ENCODE results near the gene IGBP1.

IGBP1 gene

DNA sequence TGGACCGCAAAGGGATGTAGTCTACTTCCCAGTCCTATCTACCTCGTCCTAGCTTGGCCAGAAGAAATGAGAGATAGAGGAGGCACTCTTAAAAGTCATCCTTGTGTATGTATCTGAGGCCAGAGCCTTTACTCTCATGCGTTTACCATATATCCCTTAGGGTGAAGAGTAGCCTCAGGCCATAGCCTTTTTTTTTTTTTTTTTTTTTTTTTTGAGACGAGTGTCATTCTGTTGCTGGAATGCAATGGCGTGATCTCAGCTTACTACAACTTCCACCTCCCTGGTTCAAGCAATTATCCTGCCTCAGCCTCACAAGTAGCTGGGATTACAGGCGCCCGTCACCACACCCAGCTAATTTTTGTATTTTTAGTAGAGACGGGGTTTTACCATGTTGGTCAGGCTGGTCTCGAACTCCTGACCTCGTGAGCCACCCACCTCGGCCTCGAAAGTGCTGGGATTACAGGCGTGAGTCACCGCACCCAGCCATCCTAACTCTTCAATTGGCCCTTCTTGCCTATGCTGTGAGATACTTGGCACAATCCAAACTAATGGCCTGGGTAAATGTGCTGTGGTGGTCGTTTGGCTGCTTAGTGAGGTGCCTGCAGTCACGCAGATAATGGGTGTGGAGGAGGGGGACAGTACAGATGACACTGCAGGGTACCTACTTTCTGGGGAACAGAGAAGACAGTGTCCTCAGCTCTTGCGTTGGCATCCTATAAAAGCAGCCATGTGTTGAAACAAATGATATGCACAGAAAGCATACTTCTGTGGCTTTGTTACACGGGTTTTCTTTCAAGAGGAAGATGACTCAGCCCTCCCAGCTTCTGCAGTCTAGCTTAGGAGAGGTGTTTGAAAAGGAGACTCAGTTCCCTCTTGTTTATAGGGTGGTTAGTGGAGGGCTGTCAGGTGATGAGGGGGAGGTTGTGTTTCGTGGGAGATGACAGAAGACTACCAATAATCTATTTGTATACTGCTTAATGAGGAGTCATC is 33.6 kb downstream of the IGBP1 start:
- peak; percentile 12 for DNase-seq (ENCODE audit: extremely low read depth, low read depth)
- no peak for TF ChIP-seq CTCF (IDR thresholded peaks at IDR 0.05; ENCODE audit: low read depth, low read length, missing control alignments)
- H3K4me3 ChIP-seq (replicated peaks; ENCODE audit: low read depth, low read length) = no peak overlapping the region

GRCh38 chrX:70168238-70169188 is 35.3 kb downstream of the IGBP1 start:
- no peak for TF ChIP-seq CTCF (IDR thresholded peaks at IDR 0.05; ENCODE audit: low read depth, low read length, missing control alignments)
- peak overlapping the region; percentile 7; the same call in 1 of the 2 replicates for H3K4me3 ChIP-seq (replicated peaks; ENCODE audit: low read depth, low read length)
- peak; percentile 14 for DNase-seq (ENCODE audit: extremely low read depth, low read depth)

DNA sequence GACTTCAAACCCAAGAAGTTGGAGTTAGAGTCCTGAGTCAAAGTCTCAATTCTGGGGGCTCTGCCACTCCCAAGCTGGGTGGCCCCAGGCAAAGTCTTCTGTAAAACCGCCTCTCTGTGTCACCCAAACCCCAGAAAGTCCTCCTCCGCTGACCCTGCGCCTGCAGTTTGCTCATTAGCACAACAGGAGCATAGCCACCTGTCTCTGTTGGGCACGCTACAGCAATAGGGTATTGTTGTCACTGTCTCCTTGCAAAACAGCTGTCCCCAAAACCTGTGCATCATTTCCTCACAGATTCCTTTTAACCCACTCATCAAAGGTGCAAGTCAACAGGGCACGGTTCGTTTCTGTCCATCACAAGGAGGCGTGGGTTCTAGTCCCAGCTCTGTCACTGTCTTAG is 36.0 kb downstream of the IGBP1 start:
- no peak for TF ChIP-seq CTCF (IDR thresholded peaks at IDR 0.05; ENCODE audit: low read depth, low read length, missing control alignments)
- no peak overlapping the region for H3K4me3 ChIP-seq (replicated peaks; ENCODE audit: low read depth, low read length)
- DNase-seq (ENCODE audit: extremely low read depth, low read depth) = no peak

DNA sequence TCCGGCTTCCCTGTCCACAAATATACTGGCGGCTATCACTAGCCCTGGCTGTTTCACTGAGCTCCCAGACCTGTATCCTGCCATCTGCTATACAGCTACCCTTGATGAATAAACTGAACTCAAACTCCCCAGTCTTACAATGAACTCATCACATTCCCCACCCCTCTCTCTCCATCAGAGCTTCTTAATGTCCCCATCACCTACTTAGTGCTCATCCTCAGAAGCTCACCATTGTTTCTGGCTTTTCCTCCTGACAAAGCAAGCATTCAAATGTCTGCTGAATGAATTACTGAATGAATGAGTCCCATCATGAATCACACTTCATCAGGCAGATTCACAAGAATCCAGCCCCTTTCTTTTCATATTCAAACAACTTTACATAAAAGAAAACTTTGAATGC is 38.4 kb downstream of the IGBP1 start:
- TF ChIP-seq CTCF (IDR thresholded peaks at IDR 0.05; ENCODE audit: low read depth, low read length, missing control alignments) = no peak
- DNase-seq (ENCODE audit: extremely low read depth, low read depth) = no peak
- H3K4me3 ChIP-seq (replicated peaks; ENCODE audit: low read depth, low read length) = no peak overlapping the region

- DNase-seq (ENCODE audit: extremely low read depth, low read depth) = no peak
- no peak for TF ChIP-seq CTCF (IDR thresholded peaks at IDR 0.05; ENCODE audit: low read depth, low read length, missing control alignments)
Observed at GRCh38 chrX:70172221-70172620, 39.0 kb downstream of the IGBP1 start.

DNA sequence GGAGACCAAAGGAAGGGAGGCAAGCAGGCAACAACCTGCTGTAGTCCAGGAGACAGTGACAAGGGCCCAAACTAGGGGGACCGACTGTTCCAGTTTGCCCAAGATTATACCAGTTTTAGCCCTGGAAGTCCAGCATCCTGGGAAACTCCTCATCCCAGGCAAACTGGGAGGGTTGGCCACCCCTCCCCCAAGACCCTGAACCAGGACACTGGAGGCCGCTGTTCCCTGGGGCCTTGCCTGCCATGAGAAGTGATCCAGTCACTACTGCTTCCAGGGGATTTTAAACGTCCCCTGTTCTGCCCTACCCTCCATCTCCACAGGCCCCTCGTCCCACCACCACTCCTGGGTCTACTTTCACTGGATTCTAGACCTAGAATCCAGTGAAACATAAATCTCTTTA is 39.7 kb downstream of the IGBP1 start:
- no peak overlapping the region for H3K4me3 ChIP-seq (replicated peaks; ENCODE audit: low read depth, low read length)
- TF ChIP-seq CTCF (IDR thresholded peaks at IDR 0.05; ENCODE audit: low read depth, low read length, missing control alignments) = no peak
- DNase-seq (ENCODE audit: extremely low read depth, low read depth) = no peak

More at GRCh38 chrX:70172221-70172620, 39.0 kb downstream of the IGBP1 start:
- no peak overlapping the region for H3K4me3 ChIP-seq (replicated peaks; ENCODE audit: low read depth, low read length)
